Activated T-cell treated with anti-CD3 and anti-CD28 coated beads, Interleukin-2, amount 50 U/mL, for 24 hours (primary cell): Measurements from ENCODE around the gene B3GALT2.
A peak's percentile ranks its signal among the peaks of the same experiment; 100 is the strongest.
"Not testable (repeated sequence)": the region's sequence is repeated elsewhere in the genome, so short reads cannot be mapped to it uniquely, and the experiment has no call there.

Experiments used
- DNase-seq: peaks from one replicate; pipeline ENCODE4 v3.0.0-alpha.2; 2020
- H3K27ac Mint-ChIP-seq: 2 replicates; pipeline ENCODE4 v1.8.0; 2020; ENCODE audit warnings: mild to moderate bottlenecking, mixed read lengths
- H3K27me3 Mint-ChIP-seq: 2 replicates; pipeline ENCODE4 v1.8.0; 2020; ENCODE audit warnings: mixed read lengths
- H3K36me3 Mint-ChIP-seq: 2 replicates; pipeline ENCODE4 v1.8.0; 2020; ENCODE audit warnings: low read depth, mixed read lengths
- H3K4me1 Mint-ChIP-seq: 2 replicates; pipeline ENCODE4 v1.8.0; 2020; ENCODE audit warnings: low read depth, mixed read lengths
- H3K4me3 Mint-ChIP-seq: 2 replicates; pipeline ENCODE4 v1.8.0; 2020; ENCODE audit warnings: mild to moderate bottlenecking, moderate library complexity, mixed read lengths
- H3K9me3 Mint-ChIP-seq: 2 replicates; pipeline ENCODE4 v1.8.0; 2020; ENCODE audit warnings: mixed read lengths

The B3GALT2 gene, protein sequence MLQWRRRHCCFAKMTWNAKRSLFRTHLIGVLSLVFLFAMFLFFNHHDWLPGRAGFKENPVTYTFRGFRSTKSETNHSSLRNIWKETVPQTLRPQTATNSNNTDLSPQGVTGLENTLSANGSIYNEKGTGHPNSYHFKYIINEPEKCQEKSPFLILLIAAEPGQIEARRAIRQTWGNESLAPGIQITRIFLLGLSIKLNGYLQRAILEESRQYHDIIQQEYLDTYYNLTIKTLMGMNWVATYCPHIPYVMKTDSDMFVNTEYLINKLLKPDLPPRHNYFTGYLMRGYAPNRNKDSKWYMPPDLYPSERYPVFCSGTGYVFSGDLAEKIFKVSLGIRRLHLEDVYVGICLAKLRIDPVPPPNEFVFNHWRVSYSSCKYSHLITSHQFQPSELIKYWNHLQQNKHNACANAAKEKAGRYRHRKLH

DNA sequence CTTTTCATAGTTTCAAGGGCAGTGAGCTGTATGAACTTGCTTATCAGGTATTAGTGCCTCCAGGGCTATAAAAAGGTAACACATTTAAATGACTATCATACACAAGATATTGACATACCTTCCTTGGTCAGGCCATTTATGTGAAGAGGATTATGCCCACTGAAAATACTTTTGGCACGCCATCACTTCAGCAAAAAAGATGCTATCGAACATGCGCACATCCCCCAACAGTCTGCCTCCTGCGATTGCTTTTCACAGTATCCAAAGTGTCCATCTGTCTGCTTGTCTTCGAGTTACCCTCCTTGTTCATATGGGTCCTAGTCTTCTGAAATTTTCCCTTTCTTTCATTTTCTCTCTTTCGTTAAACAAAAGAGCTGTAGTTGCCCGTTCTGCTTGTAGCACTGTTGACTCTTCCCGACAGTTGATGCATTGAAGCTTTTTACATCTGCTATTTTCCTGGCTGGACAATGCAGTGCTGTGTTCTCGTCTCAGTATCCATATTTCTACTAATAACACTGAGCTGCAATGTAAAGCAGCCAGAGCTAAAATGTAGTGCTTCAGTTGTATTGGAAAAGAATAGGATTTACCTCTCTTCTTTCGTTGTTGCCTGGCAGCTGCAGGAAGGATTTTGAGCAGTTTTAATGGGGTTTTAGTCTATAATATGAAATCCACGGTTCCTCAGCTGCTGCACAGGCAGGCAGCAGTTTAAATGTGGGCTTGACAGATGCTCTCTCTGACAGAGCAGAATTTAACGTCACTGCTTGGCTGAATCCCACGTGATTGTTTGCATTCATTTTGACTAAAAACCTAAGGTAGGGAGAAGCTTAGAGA, at the start of gene B3GALT2:
Gene B3GALT2, minus strand, starts transcription at position 713 of the 831 bp plus-strand sequence. CDS start 5,051 bp downstream, outside the sequence.
- Mint-ChIP-seq H3K9me3 (no peaks in the 10 kb centered on the region), H3K27me3 (no peaks in the 10 kb centered on the region), H3K4me3 (peak within 1 kb of the TSS; percentile 37), H3K4me1 (peaks cover 64% of the 10 kb centered on the region), H3K36me3 (peaks cover 9% of the 10 kb centered on the region), H3K27ac (peak within 1 kb of the TSS; percentile 26)
- no peak for DNase-seq

DNA sequence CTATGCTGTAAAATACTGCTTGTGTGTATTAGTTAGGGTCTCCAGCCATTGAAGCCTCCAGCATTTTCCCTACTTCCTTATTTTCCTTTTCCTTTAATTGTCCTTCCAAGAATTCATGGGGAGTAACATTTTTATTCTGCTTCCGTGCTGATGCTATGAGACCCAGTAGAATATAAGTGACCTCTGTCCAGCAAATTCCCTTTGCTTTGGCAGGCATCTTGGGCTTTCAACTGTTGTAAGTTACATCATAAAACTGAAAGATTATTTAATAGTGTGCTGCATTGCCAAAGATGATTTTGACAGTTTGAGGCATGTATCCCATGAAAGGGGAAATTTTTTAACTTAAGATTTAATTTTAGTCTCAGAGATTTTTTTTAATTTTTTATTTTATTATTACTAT, 48.1 kb upstream of the B3GALT2 start:
- no peak overlapping the region for H3K27ac Mint-ChIP-seq
- no peaks in the 10 kb centered on the region for H3K27me3 Mint-ChIP-seq
- peaks cover 12% of the 10 kb centered on the region for H3K4me1 Mint-ChIP-seq
- no peak overlapping the region for H3K4me3 Mint-ChIP-seq
- no peak for DNase-seq
- H3K36me3 Mint-ChIP-seq: peaks cover 71% of the 10 kb centered on the region
- no peaks in the 10 kb centered on the region for H3K9me3 Mint-ChIP-seq

DNA sequence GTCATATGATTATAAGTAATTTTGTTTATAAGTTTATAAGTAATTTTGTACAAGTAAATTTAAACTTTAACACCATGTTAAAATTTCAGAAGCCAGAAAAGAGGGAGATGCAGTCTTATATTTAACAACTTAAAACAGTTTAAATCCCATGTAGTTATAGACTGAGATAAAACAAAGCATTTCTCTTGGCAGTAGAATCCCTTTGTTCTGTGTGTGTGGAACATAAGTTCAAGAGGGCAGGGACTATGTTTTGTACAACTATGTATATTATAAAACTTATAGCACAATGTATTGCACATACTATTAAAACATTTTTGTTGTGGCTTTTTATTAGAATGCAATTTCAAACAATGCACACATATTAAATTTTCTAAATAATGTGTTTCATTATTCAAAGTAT, 44.7 kb upstream of the B3GALT2 start:
- H3K4me3 Mint-ChIP-seq, H3K27ac Mint-ChIP-seq, DNase-seq, H3K27me3 Mint-ChIP-seq, H3K4me1 Mint-ChIP-seq, H3K9me3 Mint-ChIP-seq: not testable (repeated sequence)
- peaks cover 66% of the 10 kb centered on the region for H3K36me3 Mint-ChIP-seq

DNA sequence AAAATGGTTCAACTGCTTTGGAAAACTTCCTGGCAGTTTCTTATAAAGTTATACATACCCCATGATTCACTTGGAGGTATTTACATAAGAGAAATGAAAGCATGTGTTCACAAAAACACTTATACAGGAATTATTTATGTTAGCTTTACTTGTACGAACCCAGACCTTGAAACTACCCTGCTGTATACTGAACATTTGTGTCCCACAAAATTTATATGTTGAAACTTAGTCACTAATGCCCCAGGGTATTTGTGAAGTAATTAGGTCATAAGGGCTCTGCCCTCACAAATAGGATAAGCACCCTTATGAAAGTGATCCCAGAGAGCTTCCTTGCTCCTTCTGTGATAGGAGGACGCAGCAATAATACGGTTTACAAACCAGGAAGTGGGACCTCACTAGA, 42.7 kb upstream of the B3GALT2 start:
- Mint-ChIP-seq H3K4me3 (no peak overlapping the region), H3K4me1 (peaks cover 19% of the 10 kb centered on the region), H3K27ac (no peak overlapping the region), H3K9me3 (no peaks in the 10 kb centered on the region), H3K27me3 (no peaks in the 10 kb centered on the region), H3K36me3 (peaks cover 68% of the 10 kb centered on the region)
- no peak for DNase-seq

DNA sequence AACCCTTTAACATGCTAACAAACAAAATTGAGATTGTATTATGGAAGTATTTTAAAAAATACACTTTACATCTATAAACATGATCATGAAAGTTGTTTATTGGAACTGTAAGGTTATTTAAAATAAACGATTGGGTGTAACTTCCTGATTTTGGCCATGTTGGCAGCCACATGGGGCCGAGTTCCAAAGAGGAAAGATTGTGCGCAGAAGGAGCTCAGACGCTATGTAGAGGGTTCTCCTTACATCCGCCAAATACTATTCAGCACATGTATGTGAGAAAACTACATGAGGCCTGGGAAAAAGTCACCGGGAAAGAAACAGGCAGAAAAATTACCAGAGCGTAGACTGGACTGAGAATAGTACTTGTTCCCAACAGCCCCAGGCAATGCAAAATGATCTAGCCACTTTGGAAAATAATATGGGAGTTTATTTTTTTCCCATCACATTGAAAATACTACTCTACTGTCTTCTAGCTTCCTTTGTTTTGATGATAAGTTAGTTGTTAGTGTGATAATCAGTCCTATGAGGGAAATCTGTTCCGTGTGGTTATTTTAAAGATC, 35.7 kb upstream of the B3GALT2 start:
- no peaks in the 10 kb centered on the region for H3K9me3 Mint-ChIP-seq
- peaks cover 82% of the 10 kb centered on the region for H3K36me3 Mint-ChIP-seq
- no peak overlapping the region for H3K27ac Mint-ChIP-seq
- H3K27me3 Mint-ChIP-seq: no peaks in the 10 kb centered on the region
- H3K4me1 Mint-ChIP-seq: peaks cover 29% of the 10 kb centered on the region
- DNase-seq: no peak
- H3K4me3 Mint-ChIP-seq: no peak overlapping the region

DNA sequence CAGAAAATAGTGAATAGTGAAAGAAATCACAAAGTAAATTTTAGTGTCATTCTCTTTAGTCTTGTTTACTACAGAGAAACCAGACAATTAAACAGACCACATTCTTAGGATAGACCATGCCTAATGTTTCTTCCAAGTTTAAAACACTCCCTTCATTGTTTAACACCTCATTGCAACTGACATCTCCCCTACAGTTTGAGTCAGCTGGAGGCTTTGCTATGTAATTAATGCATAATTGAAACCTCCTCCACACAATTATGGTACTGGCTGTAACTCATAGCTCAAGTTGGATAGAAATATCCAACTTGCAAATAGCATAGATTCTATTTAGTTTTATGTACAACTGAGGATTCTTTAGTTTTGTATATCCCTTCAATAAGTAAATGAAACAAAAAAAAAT, 35.2 kb upstream of the B3GALT2 start:
- Mint-ChIP-seq H3K27me3 (no peaks in the 10 kb centered on the region), H3K4me1 (peaks cover 26% of the 10 kb centered on the region), H3K27ac (no peak overlapping the region), H3K4me3 (no peak overlapping the region), H3K9me3 (no peaks in the 10 kb centered on the region), H3K36me3 (peaks cover 82% of the 10 kb centered on the region)
- DNase-seq: no peak

DNA sequence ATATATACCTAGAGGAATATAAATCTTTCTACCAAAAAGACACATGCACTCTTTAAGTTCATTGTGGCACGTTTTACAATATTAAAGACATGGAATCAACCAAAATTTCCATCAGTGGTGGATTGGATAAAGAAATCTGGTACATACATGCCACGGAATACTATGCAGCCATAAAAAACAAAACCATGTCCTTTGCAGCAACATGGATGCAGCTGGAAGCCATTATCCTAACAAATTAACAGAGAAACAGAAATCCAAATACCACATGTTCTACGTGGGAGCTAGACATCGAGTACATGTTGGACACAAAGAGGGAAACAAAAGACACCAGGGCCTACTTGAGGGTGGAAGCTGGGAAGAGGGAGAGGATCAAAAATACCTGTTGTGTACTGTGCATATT, 33.0 kb upstream of the B3GALT2 start:
- no peaks in the 10 kb centered on the region for H3K9me3 Mint-ChIP-seq
- peaks cover 83% of the 10 kb centered on the region for H3K36me3 Mint-ChIP-seq
- H3K4me3 Mint-ChIP-seq: no peak overlapping the region
- DNase-seq: no peak
- H3K27ac Mint-ChIP-seq: no peak overlapping the region
- H3K27me3 Mint-ChIP-seq: no peaks in the 10 kb centered on the region
- H3K4me1 Mint-ChIP-seq: peaks cover 15% of the 10 kb centered on the region

DNA sequence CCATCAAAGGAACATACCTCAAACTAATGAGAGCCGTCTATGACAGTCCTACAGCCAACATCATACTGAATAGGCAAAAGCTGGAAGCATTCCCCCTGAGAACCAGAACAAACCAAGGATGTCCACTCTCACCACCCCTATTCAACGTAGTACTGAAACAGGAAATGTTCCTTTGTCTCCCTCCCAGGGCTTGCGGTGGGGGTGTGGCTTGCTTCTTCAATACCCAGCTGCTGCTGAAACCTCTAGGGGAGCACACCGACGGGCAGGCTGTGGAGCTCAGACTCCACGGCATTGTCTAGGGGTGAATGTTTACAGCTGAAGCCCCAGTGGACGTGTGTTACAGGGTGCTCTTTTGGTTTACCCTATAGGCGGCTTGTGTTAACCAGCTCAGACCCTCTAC, 30.5 kb upstream of the B3GALT2 start:
- peaks cover 86% of the 10 kb centered on the region for H3K36me3 Mint-ChIP-seq
- H3K27ac Mint-ChIP-seq: no peak overlapping the region
- no peaks in the 10 kb centered on the region for H3K9me3 Mint-ChIP-seq

DNA sequence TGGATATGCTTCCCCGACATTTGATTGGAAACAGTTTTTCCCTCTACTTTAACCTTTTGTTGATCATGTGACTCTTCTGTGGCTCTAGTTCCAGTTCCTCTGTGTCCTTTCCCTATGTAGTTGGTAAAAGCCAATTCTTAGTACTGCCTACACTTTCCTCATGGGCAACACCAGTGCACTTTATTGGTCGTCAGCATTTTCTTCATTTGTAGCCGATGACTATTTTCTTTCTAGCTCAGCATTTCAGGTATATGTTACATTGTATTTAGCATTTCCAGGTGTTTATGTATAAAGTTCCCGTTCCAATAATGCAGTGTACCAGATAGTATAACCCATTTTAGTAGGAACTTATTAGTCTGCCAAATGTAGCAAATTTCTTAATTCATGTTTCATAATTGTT, 27.6 kb upstream of the B3GALT2 start:
- Mint-ChIP-seq H3K9me3 (no peaks in the 10 kb centered on the region), H3K4me1 (peaks cover 30% of the 10 kb centered on the region), H3K36me3 (peaks cover 94% of the 10 kb centered on the region), H3K4me3 (no peak overlapping the region), H3K27ac (no peak overlapping the region), H3K27me3 (no peaks in the 10 kb centered on the region)
- no peak for DNase-seq

More for the DNA sequence above, 30.5 kb upstream of the B3GALT2 start:
- Mint-ChIP-seq H3K4me1 (peaks cover 17% of the 10 kb centered on the region), H3K27me3 (no peaks in the 10 kb centered on the region), H3K4me3 (no peak overlapping the region)
- DNase-seq: no peak

DNA sequence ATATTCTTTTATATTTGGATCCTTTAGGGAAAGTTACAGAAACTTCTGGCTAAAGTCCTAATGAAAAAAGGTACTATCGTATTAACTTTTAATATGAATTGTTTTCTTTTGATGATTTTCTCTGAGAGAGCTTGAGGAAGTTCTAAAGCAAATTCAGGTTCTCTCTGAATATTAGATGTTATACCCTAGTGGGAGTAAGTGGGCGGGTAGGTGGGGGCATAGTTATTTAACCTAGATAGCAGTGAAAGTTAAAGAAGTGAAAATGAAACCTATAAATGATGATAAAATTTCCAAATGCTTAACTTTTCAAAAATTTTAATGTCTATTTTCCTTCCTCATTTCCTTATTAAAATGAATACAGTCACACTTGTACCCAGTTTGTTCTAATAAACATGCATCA, 26.2 kb upstream of the B3GALT2 start:
- Mint-ChIP-seq H3K27ac (no peak overlapping the region), H3K4me3 (no peak overlapping the region), H3K36me3 (peaks cover 94% of the 10 kb centered on the region), H3K4me1 (peaks cover 38% of the 10 kb centered on the region), H3K9me3 (no peaks in the 10 kb centered on the region), H3K27me3 (no peaks in the 10 kb centered on the region)
- DNase-seq: no peak

DNA sequence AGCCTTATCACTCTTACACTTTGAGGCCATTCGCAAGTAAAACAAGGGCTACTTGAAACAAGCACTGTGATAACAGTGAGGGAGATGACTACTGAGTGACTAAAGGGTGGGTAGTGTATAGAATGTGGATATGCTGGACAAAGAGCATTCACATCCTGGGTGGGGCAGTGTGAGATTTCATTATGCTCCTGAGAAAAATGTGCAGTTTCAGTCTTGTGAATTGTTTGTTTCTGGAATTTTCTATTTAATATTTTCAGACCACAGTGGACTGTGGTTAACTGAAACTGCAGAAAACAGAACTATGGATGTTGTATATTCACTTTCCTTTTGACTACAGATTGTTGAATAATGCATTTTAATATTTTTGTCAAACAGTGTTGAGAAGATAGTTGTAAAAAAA, 25.1 kb upstream of the B3GALT2 start:
- peaks cover 94% of the 10 kb centered on the region for H3K36me3 Mint-ChIP-seq
- DNase-seq: no peak
- H3K27me3 Mint-ChIP-seq: no peaks in the 10 kb centered on the region
- H3K9me3 Mint-ChIP-seq: peaks cover 4% of the 10 kb centered on the region
- peaks cover 40% of the 10 kb centered on the region for H3K4me1 Mint-ChIP-seq
- no peak overlapping the region for H3K4me3 Mint-ChIP-seq
- no peak overlapping the region for H3K27ac Mint-ChIP-seq

DNA sequence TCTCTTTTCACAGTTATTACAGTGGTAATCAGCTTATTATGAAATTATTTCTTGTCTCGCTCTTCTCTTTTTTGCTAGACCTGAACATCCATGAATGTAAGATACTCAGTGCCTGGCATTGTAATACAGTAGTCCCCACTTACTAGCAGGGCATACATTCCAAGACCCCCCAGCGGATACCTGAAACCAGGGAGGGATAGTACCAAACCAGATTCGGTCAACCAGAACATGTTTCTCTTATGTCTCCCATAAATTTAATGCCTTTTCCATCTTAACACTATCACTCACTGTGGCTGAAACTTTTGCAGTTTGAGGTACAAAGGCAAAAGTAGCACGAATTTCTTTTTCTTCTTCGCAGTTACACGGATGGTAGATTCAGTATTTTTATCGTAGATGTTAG, 24.6 kb upstream of the B3GALT2 start:
- Mint-ChIP-seq H3K27me3 (no peaks in the 10 kb centered on the region), H3K36me3 (peaks cover 94% of the 10 kb centered on the region), H3K4me3 (no peak overlapping the region), H3K9me3 (peaks cover 9% of the 10 kb centered on the region), H3K4me1 (peaks cover 39% of the 10 kb centered on the region), H3K27ac (peak overlapping the region; percentile 11)
- DNase-seq: no peak

DNA sequence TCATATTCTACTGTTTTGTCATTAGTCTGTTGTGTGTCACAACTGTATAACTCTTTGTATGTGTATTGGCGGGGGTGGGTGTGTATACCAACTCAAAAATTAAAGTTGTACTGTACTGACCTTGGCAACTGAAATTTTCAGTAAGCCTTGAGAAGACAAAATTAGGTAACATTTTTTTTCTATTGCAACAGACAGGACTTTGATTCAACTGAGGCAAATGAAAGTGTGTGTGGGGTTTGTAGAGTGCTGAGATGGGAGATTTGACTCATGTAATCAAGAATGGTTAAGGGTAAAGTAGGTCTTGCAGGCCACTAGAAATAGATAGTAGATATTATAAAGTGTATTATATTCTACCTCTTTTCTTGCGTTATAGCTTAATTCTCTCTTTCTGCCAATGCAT, 14.6 kb upstream of the B3GALT2 start:
- Mint-ChIP-seq H3K4me1 (peaks cover 31% of the 10 kb centered on the region), H3K9me3 (peaks cover 7% of the 10 kb centered on the region), H3K27ac (no peak overlapping the region), H3K4me3 (no peak overlapping the region), H3K36me3 (peaks cover 60% of the 10 kb centered on the region), H3K27me3 (no peaks in the 10 kb centered on the region)
- no peak for DNase-seq

DNA sequence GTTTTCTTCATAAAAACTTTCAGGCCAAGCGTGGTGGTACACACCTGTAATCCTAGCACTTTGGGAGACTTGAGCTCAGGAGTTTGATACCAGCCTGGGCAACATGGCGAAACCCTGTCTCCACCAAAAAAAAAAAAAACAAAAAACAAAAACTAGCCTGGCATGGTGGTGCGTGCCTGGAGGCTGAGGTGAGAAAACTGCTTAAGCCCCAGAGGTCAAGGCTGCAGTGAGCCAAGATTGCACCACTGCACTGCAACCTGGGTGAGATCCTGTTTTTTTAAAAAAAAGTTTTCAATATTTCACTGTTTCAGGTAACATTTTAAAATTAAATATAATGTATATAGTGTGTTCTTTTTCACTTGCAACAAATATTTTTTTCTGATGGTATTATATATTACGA, 13.5 kb upstream of the B3GALT2 start:
- no peak overlapping the region for H3K4me3 Mint-ChIP-seq
- DNase-seq: no peak
- peaks cover 38% of the 10 kb centered on the region for H3K4me1 Mint-ChIP-seq
- no peaks in the 10 kb centered on the region for H3K9me3 Mint-ChIP-seq
- H3K36me3 Mint-ChIP-seq: peaks cover 57% of the 10 kb centered on the region
- H3K27me3 Mint-ChIP-seq: no peaks in the 10 kb centered on the region
- H3K27ac Mint-ChIP-seq: no peak overlapping the region

DNA sequence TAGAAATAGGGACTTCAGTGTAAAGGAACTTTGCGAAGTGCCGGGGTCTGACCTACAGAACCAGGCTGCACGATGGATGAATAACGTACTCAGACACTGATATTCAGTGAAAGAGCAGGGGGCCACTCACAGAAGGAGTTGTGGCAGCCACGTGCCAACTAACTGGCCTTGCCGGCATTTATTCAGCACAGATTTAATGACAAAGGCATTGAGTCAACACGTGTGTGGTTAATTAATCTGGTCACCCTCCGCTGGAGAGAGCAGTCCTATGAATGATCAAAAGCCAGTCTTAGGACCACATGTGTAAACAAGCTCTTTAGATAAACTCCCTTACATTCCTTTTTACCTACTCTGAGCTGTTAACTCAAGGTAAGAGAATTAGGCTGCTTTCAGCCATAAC, 6.2 kb upstream of the B3GALT2 start:
- Mint-ChIP-seq H3K4me1 (peaks cover 42% of the 10 kb centered on the region), H3K36me3 (peaks cover 39% of the 10 kb centered on the region), H3K27me3 (no peaks in the 10 kb centered on the region), H3K4me3 (no peak overlapping the region), H3K9me3 (peaks cover 2% of the 10 kb centered on the region), H3K27ac (no peak overlapping the region)
- DNase-seq: no peak
